Activated CD8-positive, alpha-beta T cell treated with anti-CD3 and anti-CD28 coated beads for 36 hours (primary cell): ENCODE data around the gene GLRX5. TPM values are rescaled to one million over a fixed set of nuclear protein-coding genes. Genes with fewer than 3 reads are reported as not detected.

ENCODE experiments used
- ATAC-seq: fragments of 200-7000 bp; cut with Tn5 transposase; one replicate; pipeline ENCODE4 v1.10.0; 2021; ENCODE audit warnings: mild to moderate bottlenecking, moderate library complexity
- CTCF ChIA-PET: fragments of 350-600 bp; sonication (Branson Sonifier 250); formaldehyde crosslinking; loops from one replicate; lab custom pipeline; 2021; ENCODE audit warnings: antibody characterized with exemption; lab: Charles Lee
- POLR2A ChIA-PET: fragments of 350-600 bp; sonication (Branson Sonifier 250); formaldehyde crosslinking; loops from one replicate; lab custom pipeline; 2021; ENCODE audit warnings: antibody characterized with exemption; lab: Charles Lee
- DNase-seq: peaks from one replicate; pipeline ENCODE4 v3.0.0-alpha.2; 2020
- H3K27ac Mint-ChIP-seq: one replicate; pipeline ENCODE4 v1.8.0; 2021; ENCODE audit warnings: mild to moderate bottlenecking, mixed read lengths
- H3K27me3 Mint-ChIP-seq: one replicate; pipeline ENCODE4 v1.8.0; 2021; ENCODE audit warnings: mixed read lengths
- H3K36me3 Mint-ChIP-seq: one replicate; pipeline ENCODE4 v1.8.0; 2021; ENCODE audit warnings: low read depth, mixed read lengths
- H3K4me1 Mint-ChIP-seq: one replicate; pipeline ENCODE4 v1.8.0; 2021; ENCODE audit warnings: low read depth, mixed read lengths
- H3K4me3 Mint-ChIP-seq: one replicate; pipeline ENCODE4 v1.8.0; 2021; ENCODE audit warnings: mild to moderate bottlenecking, moderate library complexity, mixed read lengths
- H3K9me3 Mint-ChIP-seq: one replicate; pipeline ENCODE4 v1.8.0; 2021; ENCODE audit warnings: mixed read lengths
- CTCF ChIP-seq: fragments of 200-600 bp; IDR thresholded peaks from one replicate; pipeline ENCODE4 v1.8.0; 2022; ENCODE audit warnings: antibody characterized with exemption, mild to moderate bottlenecking
- intact Hi-C: fragments of 100-400 bp; cut with micrococcal nuclease; formaldehyde crosslinking; loops from one replicate; pipeline ENCODE4 v1.10.0; 2022
- total RNA-seq, 2 experiments: library from RNA; stranded (reverse); gene quantifications; one replicate each; pipeline ENCODE4 v1.2.3, GENCODE V29; 2021

Gene GLRX5
- total RNA-seq, 2 experiments from 2014 or later = 47.3 to 47.8 TPM

- DNase-seq (no peak), ATAC-seq (no peak)
- Mint-ChIP-seq H3K4me3 (no peak overlapping the region), H3K4me1 (peaks cover 2% of the 10 kb centered on the region), H3K36me3 (no peaks in the 10 kb centered on the region), H3K27ac (no peak overlapping the region), H3K27me3 (peaks cover 3% of the 10 kb centered on the region), H3K9me3 (no peaks in the 10 kb centered on the region)
- no peak for TF ChIP-seq CTCF
- POLR2A ChIA-PET = no interaction called here
- intact Hi-C loops = no loop called here
- CTCF ChIA-PET = interaction anchor here (0.8 to 1.7 kb wide), 4 partner anchors 11 to 437 kb away, joined by 3 to 5 read pairs (median 4); no protein-coding TSS in a partner anchor
These were observed 22.4 kb downstream of the GLRX5 start for GRCh38 chr14:95557291-95557690.

- POLR2A ChIA-PET = no interaction called here
- H3K27me3 Mint-ChIP-seq = peaks cover 3% of the 10 kb centered on the region
- H3K4me1 Mint-ChIP-seq = peaks cover 2% of the 10 kb centered on the region
- no peak overlapping the region for H3K27ac Mint-ChIP-seq
- ATAC-seq (no peak), DNase-seq (no peak)
- no peak overlapping the region for H3K4me3 Mint-ChIP-seq
- no peaks in the 10 kb centered on the region for H3K9me3 Mint-ChIP-seq
- no peaks in the 10 kb centered on the region for H3K36me3 Mint-ChIP-seq
- CTCF ChIA-PET = interaction anchor here (0.8 to 1.7 kb wide), 3 partner anchors 11 to 216 kb away, joined by 3 to 5 read pairs (median 3); no protein-coding TSS in a partner anchor
- TF ChIP-seq CTCF = no peak
- intact Hi-C loops = no loop called here
These were observed 23.0 kb downstream of the GLRX5 start for GRCh38 chr14:95557832-95558231.

- H3K4me1 Mint-ChIP-seq = peaks cover 2% of the 10 kb centered on the region
- no peak overlapping the region for H3K4me3 Mint-ChIP-seq
- no peak for TF ChIP-seq CTCF
- H3K9me3 Mint-ChIP-seq = no peaks in the 10 kb centered on the region
- H3K36me3 Mint-ChIP-seq = no peaks in the 10 kb centered on the region
- no peak for ATAC-seq
- ChIA-PET POLR2A (no interaction called here), CTCF (interaction anchor here (0.9 to 4.5 kb wide), 15 partner anchors 15 to 715 kb away, joined by 3 to 33 read pairs (median 4); partner anchors contain the start of gene TCL1B)
- intact Hi-C loops = no loop called here
- no peak for DNase-seq
- no peak overlapping the region for H3K27ac Mint-ChIP-seq
- peaks cover 3% of the 10 kb centered on the region for H3K27me3 Mint-ChIP-seq
These were observed 24.4 kb downstream of the GLRX5 start for GRCh38 chr14:95559203-95559602.

- peaks cover 3% of the 10 kb centered on the region for H3K27me3 Mint-ChIP-seq
- intact Hi-C loops = loop anchor here (2.0 kb wide), 2 partner anchors 214 to 434 kb away; no protein-coding TSS in a partner anchor
- ChIA-PET POLR2A (no interaction called here), CTCF (interaction anchor here (0.7 to 4.5 kb wide), 6 partner anchors 9 to 434 kb away, joined by 3 to 33 read pairs (median 6); no protein-coding TSS in a partner anchor)
- H3K9me3 Mint-ChIP-seq = no peaks in the 10 kb centered on the region
- DNase-seq = peak; percentile 94
- no peak overlapping the region for H3K27ac Mint-ChIP-seq
- peak; percentile 97 for TF ChIP-seq CTCF
- H3K36me3 Mint-ChIP-seq = no peaks in the 10 kb centered on the region
- peak; percentile 100 for ATAC-seq
- no peak overlapping the region for H3K4me3 Mint-ChIP-seq
- H3K4me1 Mint-ChIP-seq = peaks cover 2% of the 10 kb centered on the region
These were observed 26.2 kb downstream of the GLRX5 start for GRCh38 chr14:95561001-95561412.

- intact Hi-C loops = no loop called here
- Mint-ChIP-seq H3K9me3 (no peaks in the 10 kb centered on the region), H3K4me1 (peaks cover 2% of the 10 kb centered on the region), H3K4me3 (no peak overlapping the region), H3K36me3 (no peaks in the 10 kb centered on the region), H3K27ac (no peak overlapping the region), H3K27me3 (peaks cover 3% of the 10 kb centered on the region)
- DNase-seq = no peak
- no peak for TF ChIP-seq CTCF
- no peak for ATAC-seq
- ChIA-PET POLR2A (no interaction called here), CTCF (interaction anchor here (1.0 to 4.5 kb wide), 6 partner anchors 11 to 432 kb away, joined by 3 to 33 read pairs (median 4); no protein-coding TSS in a partner anchor)
These were observed 28.2 kb downstream of the GLRX5 start for GRCh38 chr14:95562892-95563685.
